HG03025 (cell line): ENCODE results near the gene OR7D2.
"Not testable (repeated sequence)": the region's sequence is repeated elsewhere in the genome, so short reads cannot be mapped to it uniquely, and the experiment has no call there.

Source experiments
- ATAC-seq: cut with Tn5 transposase; IDR thresholded peaks from one replicate; pipeline ENCODE4 v1.9.1; 2021; ENCODE audit warnings: mild to moderate bottlenecking, moderate library complexity; ENCODE audit not compliant: unreplicated experiment, low FRiP score

Gene OR7D2

DNA sequence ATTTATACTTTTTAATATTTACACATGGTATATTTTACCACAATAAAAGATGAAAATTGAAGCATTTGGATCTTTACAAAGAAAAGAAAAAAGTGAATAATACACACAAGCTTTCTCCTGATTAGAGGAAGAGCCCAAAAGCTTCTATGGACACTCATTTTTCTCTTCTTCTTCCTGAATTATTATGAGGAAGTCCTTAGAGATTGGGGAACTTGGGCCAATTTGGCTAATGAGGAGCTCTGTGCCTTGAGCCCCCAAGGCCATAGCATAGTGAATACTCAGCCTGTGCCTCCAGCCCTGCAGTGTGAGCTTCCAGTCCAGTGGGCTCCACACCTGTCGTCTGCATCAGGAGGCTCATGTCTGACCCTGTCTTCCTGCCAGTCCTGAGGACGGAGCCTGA, 19.3 kb downstream of the OR7D2 start:
- not testable (repeated sequence) for ATAC-seq

DNA sequence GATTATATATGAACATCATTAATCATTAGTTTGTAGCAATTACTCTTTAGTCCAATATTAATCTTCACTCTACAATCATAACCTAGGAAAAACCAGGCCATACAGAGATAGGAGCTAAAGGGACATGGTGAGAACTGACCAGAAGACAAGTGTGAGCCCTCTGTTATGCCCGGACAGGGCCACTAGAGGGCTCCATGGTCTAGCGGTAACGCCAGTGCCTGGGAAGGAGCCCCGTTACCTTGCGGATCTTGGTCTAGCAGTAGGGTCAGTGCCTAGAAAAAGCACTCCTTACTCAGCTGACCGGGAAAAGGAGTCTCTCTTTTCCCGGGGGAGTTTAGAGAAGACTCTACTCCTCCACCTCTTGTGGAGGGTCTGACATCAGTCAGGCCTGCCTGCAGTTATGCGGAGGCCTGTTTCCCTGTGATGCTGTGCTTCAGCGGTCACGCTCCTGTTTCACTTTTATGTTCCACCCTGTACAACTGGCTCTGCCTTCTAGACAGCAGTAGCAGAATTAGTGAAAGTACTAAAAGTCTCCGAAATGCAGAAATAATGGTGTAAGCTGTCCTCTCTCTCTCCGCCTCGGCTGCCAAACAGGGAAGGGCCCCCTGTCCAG, 26.8 kb downstream of the OR7D2 start:
- no peak for ATAC-seq

DNA sequence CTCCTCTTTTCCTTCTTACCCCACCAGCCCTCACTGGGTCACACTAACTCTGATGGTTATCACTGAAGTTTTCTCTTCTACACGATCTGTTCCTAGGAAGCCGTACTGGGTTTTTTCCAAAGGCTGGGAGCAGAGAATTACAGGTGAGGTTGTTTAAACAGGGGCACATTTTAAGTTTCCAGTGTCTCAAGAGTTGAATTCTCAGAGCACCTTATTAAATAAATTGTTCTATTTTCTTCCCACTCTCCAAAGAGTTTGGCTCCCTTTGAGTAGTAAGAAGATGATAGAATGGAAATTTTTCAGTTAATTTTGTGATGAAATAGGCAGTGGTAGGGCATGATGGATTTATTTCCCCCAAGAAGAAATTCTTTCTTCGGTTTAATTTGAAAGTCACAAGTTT, 40.7 kb downstream of the OR7D2 start, which contains the start of gene OR7D4:
Gene OR7D4, minus strand, starts transcription at position 101 of the 400 bp plus-strand sequence. CDS start 4,752 bp downstream, outside the sequence.
- no peak for ATAC-seq
